GM20000 (cell line): ENCODE measurements around the gene PARP15.

Source experiments
- DNase-seq: peaks from one replicate; pipeline ENCODE4 v3.0.0; 2012; ENCODE audit warnings: low spot score
- TF ChIP-seq, protein P1 (sequence below): IDR thresholded peaks from 2 replicates; pipeline ENCODE4 v1.5.1; 2012; ENCODE audit warnings: mild to moderate bottlenecking, control low read depth; ENCODE audit errors: extremely low read depth, missing control alignments

PARP15 gene

GRCh38 chr3:122586773-122587485 is 9.5 kb downstream of the PARP15 start:
- TF ChIP-seq, protein P1, sequence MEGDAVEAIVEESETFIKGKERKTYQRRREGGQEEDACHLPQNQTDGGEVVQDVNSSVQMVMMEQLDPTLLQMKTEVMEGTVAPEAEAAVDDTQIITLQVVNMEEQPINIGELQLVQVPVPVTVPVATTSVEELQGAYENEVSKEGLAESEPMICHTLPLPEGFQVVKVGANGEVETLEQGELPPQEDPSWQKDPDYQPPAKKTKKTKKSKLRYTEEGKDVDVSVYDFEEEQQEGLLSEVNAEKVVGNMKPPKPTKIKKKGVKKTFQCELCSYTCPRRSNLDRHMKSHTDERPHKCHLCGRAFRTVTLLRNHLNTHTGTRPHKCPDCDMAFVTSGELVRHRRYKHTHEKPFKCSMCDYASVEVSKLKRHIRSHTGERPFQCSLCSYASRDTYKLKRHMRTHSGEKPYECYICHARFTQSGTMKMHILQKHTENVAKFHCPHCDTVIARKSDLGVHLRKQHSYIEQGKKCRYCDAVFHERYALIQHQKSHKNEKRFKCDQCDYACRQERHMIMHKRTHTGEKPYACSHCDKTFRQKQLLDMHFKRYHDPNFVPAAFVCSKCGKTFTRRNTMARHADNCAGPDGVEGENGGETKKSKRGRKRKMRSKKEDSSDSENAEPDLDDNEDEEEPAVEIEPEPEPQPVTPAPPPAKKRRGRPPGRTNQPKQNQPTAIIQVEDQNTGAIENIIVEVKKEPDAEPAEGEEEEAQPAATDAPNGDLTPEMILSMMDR, result no peak
- DNase-seq, result no peak

DNA sequence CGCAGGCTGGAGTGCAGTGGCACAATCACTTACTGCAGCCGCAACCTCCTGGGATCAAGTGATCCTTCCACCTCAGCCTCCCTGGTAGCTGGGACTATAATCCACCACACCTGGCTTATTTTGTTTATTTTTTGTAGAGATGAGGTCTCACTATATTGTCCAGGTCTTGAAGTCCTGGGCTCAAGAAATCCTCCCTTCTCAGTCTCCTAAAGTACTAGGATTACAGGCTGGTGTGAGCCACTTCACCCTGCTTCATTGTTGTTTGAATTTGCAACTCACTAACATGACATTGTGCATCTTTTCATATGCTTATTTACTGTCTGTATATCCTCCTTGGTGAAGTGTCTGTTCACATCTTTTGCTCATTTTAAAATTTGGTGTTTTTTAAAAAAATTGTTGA is 10.1 kb downstream of the PARP15 start:
- DNase-seq, result no peak
- TF ChIP-seq, protein P1, result no peak

DNA sequence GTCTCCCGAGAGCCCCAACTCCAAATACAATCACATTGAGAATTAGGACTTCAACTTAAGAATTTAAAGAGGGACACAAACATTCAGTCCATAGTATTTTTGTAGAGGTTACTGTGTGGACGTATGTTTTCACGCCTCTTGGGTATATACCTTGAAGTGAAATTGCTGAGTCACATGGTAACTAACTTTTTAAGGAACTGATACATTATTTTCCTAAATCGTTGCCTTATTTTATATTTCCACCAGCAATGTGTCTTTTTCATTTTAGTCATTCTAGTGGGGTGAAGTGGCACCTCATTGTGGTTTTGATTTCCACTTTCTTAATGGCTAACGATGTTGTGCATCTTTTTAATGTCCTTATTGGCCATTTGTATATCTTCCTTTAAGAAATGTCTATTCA is 11.8 kb downstream of the PARP15 start:
- TF ChIP-seq, protein P1, result no peak
- DNase-seq, result no peak

DNA sequence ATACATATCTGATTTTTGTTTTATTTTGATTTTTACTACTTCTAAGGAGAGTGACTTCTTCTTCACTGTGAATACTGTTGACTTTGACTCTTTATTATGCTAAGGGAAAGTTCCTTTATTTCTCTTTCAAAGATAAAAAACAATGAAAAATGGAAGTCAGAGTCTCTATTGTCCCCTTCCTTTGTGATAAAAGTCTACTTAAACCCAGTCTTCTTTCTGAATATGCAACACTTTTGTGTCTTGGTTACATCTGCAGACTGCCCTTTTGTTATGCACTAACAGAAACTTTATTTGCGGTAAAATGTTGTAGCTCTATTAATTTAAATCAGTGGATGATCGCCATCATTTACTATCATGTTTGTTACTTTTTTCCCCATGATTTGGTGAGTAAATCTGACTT is 13.2 kb downstream of the PARP15 start:
- TF ChIP-seq, protein P1, result no peak
- DNase-seq, result no peak

DNA sequence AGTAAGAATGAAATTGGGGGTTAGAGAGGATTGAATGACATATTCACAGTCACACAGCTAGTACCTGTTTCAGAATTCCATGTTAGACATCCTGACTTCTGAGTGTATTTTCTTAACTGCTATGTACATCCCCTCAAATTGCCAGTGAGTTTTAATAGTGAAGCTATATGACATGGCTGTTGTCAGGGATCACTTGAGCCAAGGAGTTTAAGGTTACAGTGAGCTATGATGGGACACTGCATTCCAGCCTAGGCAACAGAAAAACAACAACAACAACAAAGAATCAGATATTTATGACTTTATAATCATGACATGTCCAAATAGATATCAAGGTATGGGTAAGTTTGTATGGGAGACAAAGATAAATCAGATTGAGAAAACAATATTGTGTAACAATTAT is 16.6 kb downstream of the PARP15 start:
- DNase-seq, result no peak
- TF ChIP-seq, protein P1, result no peak

GRCh38 chr3:122598151-122598550 is 20.7 kb downstream of the PARP15 start:
- TF ChIP-seq, protein P1, result no peak
- no peak for DNase-seq

- TF ChIP-seq, protein P1, result no peak
- DNase-seq, result no peak
These were observed 21.1 kb downstream of the PARP15 start for GRCh38 chr3:122598556-122598955.
